GM19043 (cell line): ENCODE data around the gene GON4L.
"Not testable (repeated sequence)": the region's sequence is repeated elsewhere in the genome, so short reads cannot be mapped to it uniquely, and the experiment has no call there.

Experiments
- ATAC-seq: cut with Tn5 transposase; IDR thresholded peaks from one replicate; pipeline ENCODE4 v1.9.1; 2021; ENCODE audit warnings: low read depth; ENCODE audit not compliant: unreplicated experiment

Gene GON4L

GRCh38 chr1:155834296-155834926 lies 22.6 kb downstream of the GON4L start:
- no peak for ATAC-seq

GRCh38 chr1:155833665-155834295 lies 23.2 kb downstream of the GON4L start:
- ATAC-seq, result no peak

- ATAC-seq, result no peak
These were observed 25.6 kb downstream of the GON4L start for GRCh38 chr1:155831279-155831976.

- ATAC-seq, result no peak
These were observed 29.6 kb downstream of the GON4L start for GRCh38 chr1:155827450-155827849.

GRCh38 chr1:155816351-155816750 lies 40.7 kb downstream of the GON4L start:
- no peak for ATAC-seq

- ATAC-seq, result no peak
These were observed 43.3 kb downstream of the GON4L start for GRCh38 chr1:155813672-155814071.

GRCh38 chr1:155812878-155813277 lies 44.1 kb downstream of the GON4L start:
- ATAC-seq, result no peak

GRCh38 chr1:155809088-155809487 lies 47.9 kb downstream of the GON4L start:
- ATAC-seq, result no peak

- ATAC-seq, result no peak
These were observed 55.9 kb downstream of the GON4L start for GRCh38 chr1:155801149-155801548.

- not testable (repeated sequence) for ATAC-seq
These were observed 61.4 kb downstream of the GON4L start for GRCh38 chr1:155795618-155796017.

- no peak for ATAC-seq
These were observed 62.3 kb downstream of the GON4L start for GRCh38 chr1:155794605-155795245.

- ATAC-seq, result no peak
These were observed 63.8 kb downstream of the GON4L start for GRCh38 chr1:155793213-155793612.

- no peak for ATAC-seq
These were observed 79.4 kb downstream of the GON4L start for GRCh38 chr1:155777582-155777981.

GRCh38 chr1:155776414-155776813 lies 80.6 kb downstream of the GON4L start:
- ATAC-seq, result no peak

- ATAC-seq, result no peak
These were observed 83.8 kb downstream of the GON4L start for GRCh38 chr1:155773221-155773620.

GRCh38 chr1:155769257-155769656 lies 87.8 kb downstream of the GON4L start:
- ATAC-seq, result no peak

- not testable (repeated sequence) for ATAC-seq
These were observed 89.5 kb downstream of the GON4L start for GRCh38 chr1:155767399-155767989.

- ATAC-seq, result not testable (repeated sequence)
These were observed 93.0 kb downstream of the GON4L start for GRCh38 chr1:155763989-155764388.

GRCh38 chr1:155763090-155763815 lies 93.8 kb downstream of the GON4L start:
- not testable (repeated sequence) for ATAC-seq

- ATAC-seq, result no peak
These were observed 95.1 kb downstream of the GON4L start for GRCh38 chr1:155761736-155762405.
